ENCODE data around the gene TIMM22.
"Not testable (repeated sequence)": the region's sequence is repeated elsewhere in the genome, so short reads cannot be mapped to it uniquely, and the experiment has no call there.

The TIMM22 gene

GRCh38 chr17:996554-997344 lies at the start of gene TIMM22:
Gene TIMM22, plus strand, starts transcription at chr17:997129. Its CDS starts 14 bp downstream, at chr17:997143.
- DNase-seq (ENCODE audit: low spot score in 2 of 2) = peak; percentile 91 to 97

GRCh38 chr17:948284-948852 lies 48.6 kb upstream of the TIMM22 start:
- Mint-ChIP-seq H3K36me3 (no peaks in the 10 kb centered on the region), H3K4me1 (no peaks in the 10 kb centered on the region), H3K4me3 (no peak overlapping the region), H3K27ac (no peak overlapping the region), H3K9me3 (no peaks in the 10 kb centered on the region)
- ATAC-seq (no peak), DNase-seq (ENCODE audit: low spot score in 2 of 2) (no peak)

More at GRCh38 chr17:996554-997344, at the start of gene TIMM22:
- peaks cover 8% of the 10 kb centered on the region for H3K9me3 Mint-ChIP-seq
- peak; percentile 96 for ATAC-seq
- H3K4me3 Mint-ChIP-seq = peak within 1 kb of the TSS; percentile 97
- peaks cover 25% of the 10 kb centered on the region for H3K4me1 Mint-ChIP-seq
- H3K27ac Mint-ChIP-seq = peak within 1 kb of the TSS; percentile 97
- peaks cover 30% of the 10 kb centered on the region for H3K36me3 Mint-ChIP-seq

- Mint-ChIP-seq H3K36me3 (no peaks in the 10 kb centered on the region), H3K4me1 (no peaks in the 10 kb centered on the region), H3K4me3 (no peak overlapping the region), H3K27ac (no peak overlapping the region), H3K9me3 (no peaks in the 10 kb centered on the region)
- ATAC-seq (no peak), DNase-seq (ENCODE audit: low spot score in 2 of 2) (no peak)
Observed at GRCh38 chr17:949623-950303, 47.2 kb upstream of the TIMM22 start.

GRCh38 chr17:951325-952132 lies 45.4 kb upstream of the TIMM22 start:
- no peak for DNase-seq (ENCODE audit: low spot score in 2 of 2)
- H3K4me1 Mint-ChIP-seq = no peaks in the 10 kb centered on the region
- H3K36me3 Mint-ChIP-seq = no peaks in the 10 kb centered on the region
- ATAC-seq = no peak
- H3K4me3 Mint-ChIP-seq = no peak overlapping the region
- no peak overlapping the region for H3K27ac Mint-ChIP-seq
- no peaks in the 10 kb centered on the region for H3K9me3 Mint-ChIP-seq

GRCh38 chr17:952592-952991 lies 44.3 kb upstream of the TIMM22 start:
- DNase-seq (ENCODE audit: low spot score in 2 of 2); H3K9me3 Mint-ChIP-seq: not testable (repeated sequence)

GRCh38 chr17:953767-954166 lies 43.2 kb upstream of the TIMM22 start:
- Mint-ChIP-seq H3K9me3 (no peaks in the 10 kb centered on the region), H3K27ac (no peak overlapping the region), H3K4me1 (no peaks in the 10 kb centered on the region), H3K4me3 (no peak overlapping the region), H3K36me3 (no peaks in the 10 kb centered on the region)
- ATAC-seq (no peak), DNase-seq (ENCODE audit: low spot score in 2 of 2) (no peak)

More at GRCh38 chr17:952592-952991, 44.3 kb upstream of the TIMM22 start:
- not testable (repeated sequence) for H3K27ac Mint-ChIP-seq, H3K36me3 Mint-ChIP-seq, H3K4me3 Mint-ChIP-seq, ATAC-seq, H3K4me1 Mint-ChIP-seq

- H3K4me1 Mint-ChIP-seq = no peaks in the 10 kb centered on the region
- no peak for DNase-seq (ENCODE audit: low spot score in 2 of 2)
- no peaks in the 10 kb centered on the region for H3K9me3 Mint-ChIP-seq
- no peak overlapping the region for H3K4me3 Mint-ChIP-seq
- no peak for ATAC-seq
- no peaks in the 10 kb centered on the region for H3K36me3 Mint-ChIP-seq
- no peak overlapping the region for H3K27ac Mint-ChIP-seq
Observed at GRCh38 chr17:954431-955164, 42.3 kb upstream of the TIMM22 start.

- no peaks in the 10 kb centered on the region for H3K4me1 Mint-ChIP-seq
- no peaks in the 10 kb centered on the region for H3K36me3 Mint-ChIP-seq
- ATAC-seq = no peak
- no peak overlapping the region for H3K4me3 Mint-ChIP-seq
- H3K9me3 Mint-ChIP-seq = no peaks in the 10 kb centered on the region
- no peak overlapping the region for H3K27ac Mint-ChIP-seq
- no peak for DNase-seq (ENCODE audit: low spot score in 2 of 2)
Observed at GRCh38 chr17:956905-957304, 40.0 kb upstream of the TIMM22 start.

GRCh38 chr17:957856-958421 lies 39.0 kb upstream of the TIMM22 start:
- Mint-ChIP-seq H3K4me3 (no peak overlapping the region), H3K27ac (no peak overlapping the region), H3K36me3 (no peaks in the 10 kb centered on the region), H3K4me1 (no peaks in the 10 kb centered on the region), H3K9me3 (no peaks in the 10 kb centered on the region)
- DNase-seq (ENCODE audit: low spot score in 2 of 2) (no peak), ATAC-seq (no peak)

- Mint-ChIP-seq H3K36me3 (no peaks in the 10 kb centered on the region), H3K27ac (no peak overlapping the region), H3K9me3 (no peaks in the 10 kb centered on the region), H3K4me1 (no peaks in the 10 kb centered on the region), H3K4me3 (no peak overlapping the region)
- DNase-seq (ENCODE audit: low spot score in 2 of 2) (no peak), ATAC-seq (no peak)
Observed at GRCh38 chr17:958712-959451, 38.0 kb upstream of the TIMM22 start.

GRCh38 chr17:962166-962565 lies 34.8 kb upstream of the TIMM22 start:
- Mint-ChIP-seq H3K9me3 (no peaks in the 10 kb centered on the region), H3K36me3 (no peaks in the 10 kb centered on the region), H3K4me3 (no peak overlapping the region), H3K27ac (no peak overlapping the region), H3K4me1 (no peaks in the 10 kb centered on the region)
- DNase-seq (ENCODE audit: low spot score in 2 of 2) (no peak), ATAC-seq (no peak)

GRCh38 chr17:962670-963069 lies 34.3 kb upstream of the TIMM22 start:
- Mint-ChIP-seq H3K36me3 (no peaks in the 10 kb centered on the region), H3K9me3 (no peaks in the 10 kb centered on the region), H3K4me1 (no peaks in the 10 kb centered on the region), H3K27ac (no peak overlapping the region), H3K4me3 (no peak overlapping the region)
- no peak for ATAC-seq
- DNase-seq (ENCODE audit: low spot score in 2 of 2) = no peak

- no peaks in the 10 kb centered on the region for H3K36me3 Mint-ChIP-seq
- no peak overlapping the region for H3K27ac Mint-ChIP-seq
- no peak for ATAC-seq
Observed at GRCh38 chr17:964876-965275, 32.1 kb upstream of the TIMM22 start.

More at GRCh38 chr17:964876-965275, 32.1 kb upstream of the TIMM22 start:
- H3K9me3 Mint-ChIP-seq = no peaks in the 10 kb centered on the region
- no peak for DNase-seq (ENCODE audit: low spot score in 2 of 2)
- H3K4me3 Mint-ChIP-seq = no peak overlapping the region
- no peaks in the 10 kb centered on the region for H3K4me1 Mint-ChIP-seq

Measured in stimulated activated effector memory CD8-positive, alpha-beta T cell treated with anti-CD3 and anti-CD28 coated beads, Interleukin-12 subunit alpha, Interleukin-12 subunit beta, amount 100 ng/mL, for 72 hours (primary cell).